Gastrocnemius medialis (tissue), 4 donors: ENCODE results near the gene SNRK.

Experiments
- CTCF ChIP-seq, 5 experiments: fragments of 450-650 bp in 3 of 5; fragments of 200-600 bp in 2 of 5; sonication (generic) in 2 of 5; IDR thresholded peaks in 4 of 5; conservative IDR thresholded peaks in 1 of 5; 1 replicate in 4 of 5; 2 replicates in 1 of 5; pipeline ENCODE4 v1.5.1; 2016 to 2019; ENCODE audit warnings: antibody characterized with exemption in 5 of 5, mild to moderate bottlenecking in 3 of 5, moderate library complexity in 3 of 5
- POLR2A ChIP-seq, 2 donors: fragments of 450-650 bp; IDR thresholded peaks; one replicate each; pipeline ENCODE4 v1.6.1; 2017; ENCODE audit warnings: antibody characterized with exemption in 2 of 2, mild to moderate bottlenecking in 2 of 2, moderate library complexity in 2 of 2

- TF ChIP-seq CTCF (IDR thresholded peaks at IDR 0.05 in 4 of 5, conservative IDR thresholded peaks at IDR 0.05 in 1 of 5) = no peak
- TF ChIP-seq POLR2A (IDR thresholded peaks at IDR 0.05) = no peak
Measured at GRCh38 chr3:43331381-43331780, 45.0 kb downstream of the SNRK start.
